Stimulated activated CD4-positive, alpha-beta T cell treated with anti-CD3 and anti-CD28 coated beads, Interleukin-4, amount 100 ng/mL, for 4 hours (primary cell): Measurements from ENCODE around the gene KDM6A.
"Not testable (repeated sequence)": the region's sequence is repeated elsewhere in the genome, so short reads cannot be mapped to it uniquely, and the experiment has no call there.

ENCODE experiments used
- DNase-seq, 2 experiments: peaks; one replicate each; pipeline ENCODE4 v3.0.0-alpha.2; 2020

Gene KDM6A

DNA sequence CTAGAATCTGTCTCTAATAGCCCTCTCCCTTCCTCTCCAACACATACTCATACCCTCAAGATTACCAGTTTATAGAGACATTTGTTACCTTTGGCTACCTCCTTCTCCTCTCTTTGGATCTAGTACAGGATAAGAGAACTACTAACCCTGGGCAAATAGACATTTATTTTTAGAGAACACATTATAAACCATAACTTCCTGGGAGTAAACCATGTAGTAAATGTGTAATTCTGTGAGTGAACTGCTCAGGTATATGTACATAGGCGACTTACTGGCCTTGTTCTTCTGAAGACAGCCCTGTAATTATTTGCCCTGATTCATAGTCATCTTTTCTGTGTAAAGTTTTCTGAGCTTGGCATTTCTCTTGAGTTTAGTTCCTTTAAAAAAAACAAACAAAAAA, 94.2 kb downstream of the KDM6A start:
- no peak for DNase-seq

DNA sequence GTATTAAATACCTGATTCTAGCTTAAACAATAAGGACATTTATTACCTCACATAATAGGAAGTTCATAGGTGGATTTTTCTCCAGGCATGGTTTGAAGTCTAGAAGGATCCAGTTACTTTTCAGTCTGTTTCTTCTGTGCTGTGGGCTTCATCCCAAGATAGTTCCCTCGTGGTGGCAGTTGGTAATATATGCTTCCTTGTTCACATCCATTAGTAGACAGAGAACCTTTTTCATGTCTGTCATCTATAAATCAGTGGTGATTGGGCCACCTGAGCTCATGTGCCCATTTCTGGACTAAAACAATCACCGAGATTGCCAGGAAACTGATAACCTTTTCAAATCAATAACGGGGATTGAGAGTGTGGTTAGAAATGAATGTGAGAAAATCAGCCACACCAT, 97.7 kb downstream of the KDM6A start:
- no peak for DNase-seq

DNA sequence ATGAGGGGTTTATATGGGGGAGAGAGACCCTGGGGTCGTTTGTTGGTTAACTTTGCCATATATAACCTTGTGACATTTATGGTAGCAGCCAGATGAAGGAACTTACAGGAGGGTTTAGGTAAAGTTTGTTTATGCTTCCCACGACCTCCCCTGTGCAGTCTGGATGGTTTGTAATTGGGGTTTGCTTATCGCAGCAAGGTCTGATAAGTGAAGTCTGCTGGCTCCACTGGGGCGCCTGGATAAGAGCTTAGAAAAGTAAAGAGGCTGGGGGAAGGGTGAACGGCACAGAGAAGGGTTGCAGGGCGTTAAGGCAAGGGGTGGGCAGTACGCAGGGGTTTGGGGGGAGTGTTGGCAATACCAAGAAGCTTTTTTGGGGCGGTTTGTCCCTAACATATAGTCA, 98.7 kb downstream of the KDM6A start:
- DNase-seq = no peak

DNA sequence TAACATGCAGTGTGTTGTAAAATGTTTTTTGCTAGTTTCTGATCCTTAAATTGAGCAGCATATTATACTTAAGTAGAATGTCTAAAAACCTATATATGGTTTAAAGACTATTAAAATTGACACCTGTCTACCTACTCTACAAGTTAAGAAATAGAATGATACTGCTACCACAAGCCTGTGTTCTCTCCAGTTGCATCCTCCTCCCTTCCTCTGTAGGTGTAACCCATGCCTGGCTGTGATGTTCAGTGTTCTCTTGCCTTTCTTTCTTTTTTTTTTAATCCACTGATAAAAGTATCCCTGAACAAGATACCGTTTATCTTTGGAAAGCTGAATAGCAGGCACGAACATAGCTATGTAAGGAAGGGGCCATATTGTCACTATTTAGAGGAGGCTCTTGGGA, 99.1 kb downstream of the KDM6A start:
- DNase-seq = no peak

DNA sequence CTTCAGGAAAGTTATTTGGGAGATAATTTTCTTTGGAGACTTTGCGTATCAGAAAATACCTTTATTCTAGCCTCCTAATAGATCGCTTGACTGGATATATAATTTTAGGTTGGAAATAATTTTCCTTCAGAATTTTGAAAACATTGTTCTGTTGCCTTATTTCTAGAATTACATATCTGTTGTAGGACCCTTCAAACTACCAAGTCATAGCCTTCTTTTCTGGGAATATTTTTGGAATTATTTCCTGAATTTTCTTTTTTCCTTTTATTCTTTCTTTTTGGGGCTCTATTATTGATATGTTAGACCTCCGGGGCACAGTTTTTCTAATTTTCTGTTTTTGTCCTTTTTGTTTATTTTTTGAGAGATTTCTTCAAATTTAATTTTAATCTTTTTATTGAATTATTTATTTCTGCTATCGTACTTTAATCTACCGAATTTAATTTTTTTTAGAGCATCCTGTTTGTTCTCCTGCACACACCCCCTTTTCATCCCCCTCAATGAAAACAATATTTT, 100.5 kb downstream of the KDM6A start:
- DNase-seq = no peak

DNA sequence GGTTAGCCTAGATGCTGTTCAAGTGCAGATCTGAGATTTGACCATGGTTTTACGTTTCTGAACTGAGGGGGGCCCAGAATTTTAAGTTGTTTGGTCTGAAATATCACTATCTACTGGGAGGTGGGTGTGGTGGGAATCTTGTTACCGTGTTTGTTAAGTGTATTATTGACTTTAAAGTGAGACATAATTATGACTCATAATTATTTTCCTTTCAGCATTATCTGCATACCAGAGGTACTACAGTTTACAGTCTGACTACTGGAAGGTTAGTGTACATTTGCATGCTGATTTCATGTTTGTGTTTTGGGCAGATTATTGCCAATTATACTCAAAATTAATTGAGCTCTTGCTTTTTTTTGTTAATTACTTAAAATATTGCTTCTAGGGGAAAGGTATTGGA, 101.5 kb downstream of the KDM6A start:
- no peak for DNase-seq

DNA sequence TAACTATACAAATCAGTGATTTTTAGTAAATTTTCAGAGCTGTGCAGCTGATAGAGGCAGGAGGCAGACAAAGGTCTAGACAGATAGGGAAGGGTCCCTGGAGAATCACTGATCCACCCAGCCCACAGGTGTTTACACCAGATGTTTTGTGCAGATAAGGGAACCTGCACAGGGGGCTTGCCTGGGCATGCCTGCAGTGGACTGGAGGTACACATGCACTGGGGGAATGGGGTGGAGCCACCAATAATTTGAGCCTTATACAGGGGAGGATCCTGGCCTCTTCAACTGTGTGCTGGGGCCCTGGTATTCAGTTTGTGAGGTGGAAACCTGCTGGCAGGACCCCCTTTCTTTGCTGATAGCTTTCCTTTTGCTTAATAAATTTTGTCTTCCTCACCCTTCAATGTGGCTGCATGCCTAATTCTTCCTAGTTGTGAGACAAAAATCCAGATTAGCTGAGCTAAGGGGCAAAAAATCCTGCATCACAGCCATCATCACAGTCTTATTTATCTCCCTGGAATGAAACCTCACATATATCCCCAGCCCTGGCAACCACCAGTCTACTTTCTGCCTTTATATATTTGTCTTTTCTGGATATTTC, 102.8 kb downstream of the KDM6A start:
- DNase-seq = no peak

DNA sequence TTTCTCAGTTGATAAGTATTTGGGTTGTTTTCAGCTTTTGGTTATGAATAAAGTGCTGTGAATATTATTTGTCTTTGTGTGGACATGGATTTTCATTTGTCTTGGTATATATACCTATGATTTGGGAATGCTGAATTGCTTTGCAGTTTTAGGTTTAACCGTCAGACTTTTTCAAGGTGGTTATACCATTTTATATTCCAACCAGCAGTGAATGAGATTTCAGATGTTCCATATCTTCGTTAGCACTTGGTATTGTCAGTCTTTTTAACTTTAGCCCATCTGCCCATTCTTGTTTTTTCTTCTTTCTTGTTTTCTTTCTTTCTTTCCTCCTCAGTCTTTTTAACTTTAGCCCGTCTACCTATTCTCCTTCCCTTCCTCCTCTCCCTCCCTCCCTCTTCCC, 106.0 kb downstream of the KDM6A start:
- DNase-seq = no peak

DNA sequence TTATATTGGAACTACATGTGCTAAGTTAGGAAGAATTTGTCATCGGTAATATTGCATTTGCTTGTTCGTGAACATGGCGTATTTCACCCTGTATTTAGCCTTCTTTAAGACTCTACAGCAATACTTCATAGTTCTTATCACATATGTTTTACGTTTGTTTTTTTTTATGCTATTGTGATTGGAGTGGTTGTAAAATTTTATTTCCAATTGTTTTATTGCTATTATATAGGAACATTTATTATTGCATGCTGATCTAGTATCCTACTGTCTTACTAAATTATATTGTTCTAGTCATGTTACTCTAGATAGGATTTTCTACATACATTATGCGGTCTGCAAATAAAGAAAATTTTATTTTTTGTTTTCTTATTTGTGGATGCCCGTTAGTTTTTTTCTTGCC, 107.4 kb downstream of the KDM6A start:
- DNase-seq = no peak

DNA sequence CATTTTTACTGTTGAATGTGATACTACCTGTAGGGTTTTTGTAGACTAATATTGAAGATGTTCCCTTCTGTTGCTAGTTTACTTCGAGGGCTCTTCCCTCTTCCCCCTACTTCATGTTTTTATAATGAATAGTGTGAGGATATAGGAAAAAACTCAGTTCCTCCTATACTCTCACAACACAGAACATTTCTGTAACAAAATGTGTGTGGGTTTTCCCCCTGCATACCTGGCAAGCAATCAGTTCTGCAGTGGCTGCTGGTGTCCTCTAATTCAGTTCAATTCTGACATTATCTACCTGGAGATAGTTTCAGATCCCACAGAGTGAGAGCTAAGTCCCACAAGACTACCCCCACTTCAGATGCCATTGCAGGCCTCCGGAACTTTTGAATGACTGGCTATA, 107.9 kb downstream of the KDM6A start:
- no peak for DNase-seq

DNA sequence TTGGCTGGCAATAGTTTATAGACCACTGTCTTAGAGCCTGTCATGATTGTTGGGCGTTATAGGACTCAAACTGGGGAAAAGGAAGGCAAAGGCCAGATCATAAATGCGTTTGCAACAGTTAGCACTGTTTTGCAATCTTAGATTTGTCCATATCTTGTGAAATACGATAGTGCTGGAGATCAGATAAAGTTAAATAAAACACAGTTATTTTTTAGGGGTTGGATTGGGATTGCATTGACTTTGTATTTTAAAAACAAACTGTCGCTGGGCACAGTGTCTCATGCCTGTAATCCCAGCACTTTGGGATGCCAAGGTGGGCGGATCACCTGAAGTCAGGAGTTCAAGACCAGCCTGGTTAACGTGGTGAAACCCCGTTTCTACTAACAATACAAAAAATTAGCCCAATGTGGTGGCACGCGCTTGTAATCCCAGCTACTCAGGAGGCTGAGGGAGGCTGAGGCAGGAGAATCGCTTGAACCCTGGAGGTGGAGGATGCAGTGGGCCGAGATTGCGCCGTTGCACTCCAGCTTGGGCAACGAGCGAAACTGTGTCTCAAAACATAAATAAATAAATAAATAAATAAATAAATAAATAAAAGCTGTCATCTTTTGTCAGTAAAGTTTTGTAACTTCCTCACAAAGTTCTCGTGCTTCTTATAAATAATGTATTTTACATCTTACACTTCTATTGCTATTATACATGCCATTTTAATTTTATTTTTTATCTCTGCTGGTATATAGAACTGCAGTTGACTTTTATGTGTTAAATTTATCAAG, 117.2 kb downstream of the KDM6A start:
- DNase-seq = no peak

DNA sequence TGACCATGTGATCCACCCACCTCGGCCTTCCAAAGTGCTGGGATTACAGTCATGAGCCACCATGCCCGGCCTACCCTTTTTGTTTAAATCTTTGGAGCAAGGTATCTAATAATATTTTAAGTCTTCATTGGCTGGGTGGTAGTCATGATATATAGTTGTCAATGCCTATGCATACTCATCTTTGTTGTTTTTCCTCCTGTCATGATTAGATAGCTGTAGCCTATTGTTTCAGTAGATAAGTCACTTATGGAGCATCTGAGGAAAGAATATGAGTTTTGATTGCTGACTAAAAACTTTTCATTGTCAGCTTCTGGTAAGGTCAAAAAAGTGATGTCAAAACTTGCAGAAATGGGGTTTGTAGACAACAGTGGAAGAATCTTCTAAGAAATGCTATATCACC, 119.8 kb downstream of the KDM6A start:
- no peak for DNase-seq

DNA sequence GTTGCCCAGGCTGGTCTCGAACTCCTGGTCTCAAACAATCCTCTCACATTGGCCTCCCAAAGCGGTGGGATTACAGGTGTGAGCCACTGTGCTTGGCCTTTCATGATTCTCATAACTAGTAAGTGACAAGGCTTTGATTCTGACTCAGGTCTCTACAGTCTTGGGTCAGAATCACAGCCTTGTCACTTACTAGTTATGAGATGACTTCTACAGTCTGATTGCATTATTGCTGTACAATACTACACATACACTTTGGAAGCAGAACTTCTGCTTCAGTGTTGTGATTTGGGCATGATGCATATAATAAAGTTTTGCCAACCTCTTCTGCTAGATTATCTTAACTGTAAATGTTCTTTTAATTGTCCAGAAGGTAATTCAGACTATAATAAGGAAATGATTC, 123.3 kb downstream of the KDM6A start:
- no peak for DNase-seq

DNA sequence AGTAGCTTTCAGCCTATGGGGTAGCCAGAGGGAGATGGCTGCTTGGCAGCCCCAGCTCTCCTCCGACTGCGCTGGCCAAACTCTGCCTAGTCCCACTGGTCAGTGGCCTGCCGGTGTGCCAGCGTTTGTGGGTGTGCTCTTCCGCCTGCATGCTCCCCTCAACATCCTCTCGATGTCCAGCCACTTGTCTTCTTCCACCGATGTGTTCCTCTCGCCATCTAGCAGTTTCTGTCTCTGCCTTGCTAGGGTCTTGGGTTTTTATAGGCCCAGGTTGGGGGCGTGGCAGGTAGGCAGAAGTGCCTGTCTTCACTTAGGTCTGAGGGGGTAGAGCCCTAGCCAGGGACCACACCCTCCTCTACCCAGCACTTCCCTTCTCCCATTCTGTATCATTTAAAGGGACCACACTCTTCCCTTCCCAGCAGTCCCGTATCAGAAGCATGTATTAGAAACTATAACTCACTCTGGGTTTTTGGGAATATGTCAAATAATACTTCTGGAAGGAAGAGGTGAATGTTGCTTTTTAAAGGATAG, 124.4 kb downstream of the KDM6A start:
- DNase-seq = no peak

DNA sequence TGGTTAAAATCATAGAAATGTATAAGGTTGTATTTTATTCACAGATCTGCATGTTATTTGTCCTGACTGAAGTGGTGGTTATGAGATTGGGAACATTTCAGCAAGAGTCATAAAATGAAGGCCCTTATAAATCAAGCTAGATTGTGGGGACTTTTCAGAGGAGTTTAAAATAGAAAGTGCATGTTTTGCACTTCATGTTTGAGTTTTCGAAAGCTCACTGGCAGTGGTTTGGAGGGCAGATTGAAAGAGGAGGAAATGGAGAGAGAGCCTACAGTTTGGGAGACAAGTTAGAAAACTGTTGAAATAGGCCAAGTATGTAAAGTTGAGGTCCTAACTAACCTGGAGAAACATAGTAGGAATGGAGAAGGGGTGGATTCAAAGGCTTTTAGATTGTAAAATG, 124.9 kb downstream of the KDM6A start:
- DNase-seq = no peak

DNA sequence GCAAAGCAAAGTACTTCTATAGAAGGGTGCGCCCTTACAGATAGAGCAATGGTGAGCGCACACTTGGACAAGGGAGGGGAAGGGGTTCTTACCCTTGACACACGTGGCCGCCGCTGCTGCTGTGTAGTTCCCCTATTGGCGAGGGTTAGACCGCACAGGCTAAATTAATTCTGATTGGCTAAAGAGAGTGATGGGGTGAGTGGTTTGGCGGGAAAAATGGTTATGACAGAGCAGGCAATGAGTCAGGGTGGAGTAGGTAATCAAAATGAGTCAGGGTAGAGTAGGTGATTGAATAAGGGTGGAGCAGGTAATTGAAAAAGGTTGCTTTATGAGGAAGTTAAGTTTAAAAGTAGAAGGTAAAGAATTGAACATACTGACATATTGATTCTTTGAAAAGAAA, 126.2 kb downstream of the KDM6A start:
- DNase-seq = not testable (repeated sequence)

DNA sequence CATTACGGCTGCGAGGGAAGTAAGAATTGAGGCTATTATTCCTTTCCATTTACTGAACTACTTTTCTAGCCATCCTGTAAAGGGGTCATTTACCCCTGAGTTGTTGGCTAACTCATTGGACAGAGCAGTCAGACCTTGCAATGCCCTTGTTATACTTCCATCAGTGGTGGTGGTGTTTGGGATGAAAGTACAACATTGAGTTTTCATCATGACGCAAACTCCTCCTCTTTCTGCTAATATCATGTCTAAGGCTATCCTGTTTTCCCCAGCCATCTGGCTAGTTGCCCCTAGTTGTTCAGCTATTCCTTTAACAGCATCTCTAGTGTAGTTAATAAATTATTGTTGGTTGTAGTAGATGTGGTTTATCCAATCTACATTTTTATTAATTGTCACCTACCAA, 126.9 kb downstream of the KDM6A start:
- not testable (repeated sequence) for DNase-seq

DNA sequence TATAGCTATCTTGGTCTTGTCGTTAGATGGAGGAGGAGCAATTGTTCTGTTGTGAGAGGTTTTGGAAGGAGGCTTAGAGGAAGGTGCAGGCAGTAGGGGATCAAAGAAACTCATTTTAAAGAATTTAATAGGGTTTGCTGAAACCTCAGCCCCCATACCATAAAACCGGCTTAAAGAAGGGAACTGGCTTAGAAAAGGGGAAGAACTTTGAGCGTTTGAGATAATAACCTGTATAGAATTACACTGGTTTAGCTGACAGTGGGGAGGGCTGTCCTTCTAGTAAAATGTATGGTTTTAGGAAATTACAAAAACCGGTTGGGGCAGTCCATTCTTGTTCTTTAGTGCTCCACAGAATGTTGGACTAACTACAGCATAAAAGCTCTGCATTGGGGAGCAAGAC, 128.1 kb downstream of the KDM6A start:
- DNase-seq = no peak

DNA sequence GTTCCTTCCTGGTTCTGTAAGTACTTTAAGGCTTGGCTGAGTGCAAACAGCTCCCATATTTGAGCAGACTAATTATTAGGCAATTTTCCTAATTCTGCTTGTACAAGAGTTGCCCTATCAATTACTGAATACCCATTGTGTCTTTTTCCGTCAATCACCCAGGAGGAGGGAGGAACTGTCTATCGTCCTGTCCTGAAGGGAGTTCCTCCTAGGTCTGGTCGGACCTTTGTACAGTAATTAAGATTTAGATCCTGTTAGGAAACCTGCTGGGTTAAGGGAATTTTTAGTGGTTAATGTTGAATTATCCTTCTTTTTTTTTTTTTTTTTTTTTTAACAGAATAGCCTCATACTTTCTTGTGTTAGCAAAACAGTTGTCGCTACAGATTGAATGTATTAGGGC, 130.1 kb downstream of the KDM6A start:
- DNase-seq = no peak

DNA sequence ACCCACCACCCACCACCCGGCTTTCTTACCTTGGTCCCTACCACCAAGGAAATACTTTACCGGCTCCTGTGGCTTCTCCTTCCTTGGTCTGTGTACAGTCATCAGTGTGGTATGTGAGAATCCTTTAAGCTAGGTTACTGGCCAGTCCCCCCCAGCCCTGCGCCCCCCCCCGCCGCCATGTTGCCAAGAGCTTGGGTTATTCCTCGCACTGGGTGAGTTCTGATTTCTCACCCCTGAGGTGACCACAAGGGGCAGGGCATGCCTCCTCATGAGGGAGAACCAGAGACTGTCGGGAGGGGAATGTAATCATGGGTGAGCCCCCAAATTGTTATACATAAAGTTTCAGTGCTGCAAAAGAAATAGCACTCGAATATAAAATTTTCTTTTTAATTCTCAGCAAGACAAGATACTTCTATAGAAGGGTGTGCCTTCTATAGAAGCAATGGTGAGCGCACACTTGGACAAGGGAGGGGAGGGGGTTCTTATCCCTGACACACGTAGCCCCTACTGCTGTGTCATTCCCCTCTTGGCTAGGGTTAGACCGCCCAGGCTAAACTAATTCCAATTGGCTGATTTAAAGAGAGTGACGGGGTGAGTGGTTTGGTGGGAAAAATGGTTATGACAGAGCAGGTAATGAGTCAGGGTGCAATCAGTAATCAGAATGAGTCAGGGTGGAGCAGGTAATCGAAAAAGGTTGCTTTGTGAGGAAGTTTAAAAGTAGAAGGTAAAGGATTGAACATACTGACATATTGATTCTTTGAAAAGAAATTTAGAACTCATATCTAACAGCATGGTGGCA, 133.2 kb downstream of the KDM6A start:
- DNase-seq = no peak

DNA sequence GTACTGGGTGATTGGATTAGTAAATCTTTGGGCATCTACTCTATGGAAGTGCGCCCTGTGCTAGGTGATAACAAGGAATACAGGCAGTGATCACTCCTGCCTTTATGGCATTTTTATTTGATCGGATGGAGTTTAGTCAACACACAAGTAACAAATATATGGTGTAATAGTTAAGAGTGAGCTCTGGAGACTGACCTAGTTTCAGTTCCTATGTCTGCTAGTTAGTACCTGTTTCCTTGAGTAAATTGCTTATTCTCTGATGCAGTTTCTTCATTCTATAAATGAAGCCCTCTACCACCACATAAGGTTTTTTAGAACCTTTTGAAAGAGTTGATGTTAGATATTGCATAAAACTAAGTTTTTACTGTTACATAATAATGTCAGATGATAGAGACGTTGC, 134.6 kb downstream of the KDM6A start:
- DNase-seq = no peak

DNA sequence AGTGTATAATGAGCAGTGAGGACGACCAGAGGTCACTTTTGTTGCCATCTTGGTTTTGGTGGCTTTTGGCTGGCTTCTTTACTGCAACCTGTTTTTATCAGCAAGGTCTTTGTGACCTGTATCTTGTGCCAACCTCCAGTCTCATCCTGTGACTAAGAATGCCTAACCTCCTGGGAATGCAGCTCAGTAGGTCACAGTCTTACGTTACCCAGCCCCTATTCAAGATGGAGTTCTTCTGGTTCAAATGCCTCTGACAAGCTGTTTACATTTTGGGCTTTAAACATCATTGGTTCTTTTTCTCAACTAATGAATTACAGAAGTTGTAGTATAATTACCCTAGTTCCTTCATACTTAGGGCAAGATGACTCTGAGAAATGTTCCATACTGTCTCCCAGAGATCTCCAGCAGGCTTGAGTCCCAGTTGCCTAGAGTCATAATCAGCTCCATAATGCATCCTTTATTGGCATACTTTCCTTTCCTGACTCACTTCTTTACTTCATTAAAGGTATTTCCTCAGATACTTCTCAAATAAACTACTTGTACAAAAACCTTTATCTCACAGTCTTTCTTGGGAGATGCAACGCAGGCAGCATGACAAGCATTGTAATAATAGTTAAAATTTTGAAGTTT, 136.5 kb downstream of the KDM6A start:
- no peak for DNase-seq

DNA sequence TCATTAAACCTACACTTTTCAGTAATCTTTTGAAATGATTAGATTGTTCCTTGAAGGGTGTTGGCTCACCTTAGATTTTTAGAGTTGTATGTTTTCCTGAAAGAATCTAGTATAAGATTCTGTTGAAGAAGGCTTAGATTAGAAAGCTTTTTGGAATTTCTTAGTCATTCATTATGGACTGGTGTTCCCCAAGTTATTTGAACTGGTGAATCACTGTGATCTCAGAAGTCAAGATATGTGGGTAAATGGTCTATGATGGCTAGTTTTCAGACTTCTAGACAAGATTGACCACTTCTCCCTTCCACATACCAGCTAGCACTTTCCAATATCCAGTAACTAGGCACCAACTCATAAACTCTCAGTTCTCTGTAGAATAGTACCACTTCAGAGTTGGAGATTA, 138.1 kb downstream of the KDM6A start:
- no peak for DNase-seq
